Testis (tissue), 3 donors: ENCODE data around the gene IST1. TPM values are rescaled to one million over a fixed set of nuclear protein-coding genes. Genes with fewer than 3 reads are reported as not detected.

Source experiments
- DNase-seq: peaks from one replicate; pipeline ENCODE4 v3.0.0-alpha.2; 2019
- H3K27ac ChIP-seq, 2 donors: fragments of 200-600 bp; sonication (generic); one replicate each; pipeline ENCODE4 v1.5.1; 2019
- H3K27me3 ChIP-seq: fragments of 200-600 bp; sonication (generic); one replicate; pipeline ENCODE4 v1.5.1; 2019
- H3K36me3 ChIP-seq: fragments of 200-600 bp; sonication (generic); one replicate; pipeline ENCODE4 v1.5.1; 2017; ENCODE audit warnings: low read depth; ENCODE audit errors: missing control alignments
- H3K4me1 ChIP-seq: fragments of 200-600 bp; sonication (generic); one replicate; pipeline ENCODE4 v1.5.1; 2019
- H3K4me3 ChIP-seq, 2 donors: fragments of 200-600 bp; sonication (generic); one replicate each; pipeline ENCODE4 v1.5.1; 2017 to 2019
- H3K9me3 ChIP-seq: fragments of 200-600 bp; sonication (generic); one replicate; pipeline ENCODE4 v1.5.1; 2017
- POLR2A ChIP-seq: fragments of 450-650 bp; IDR thresholded peaks from one replicate; pipeline ENCODE4 v1.6.1; 2017; ENCODE audit warnings: antibody characterized with exemption, mild to moderate bottlenecking, moderate library complexity
- WGBS, 2 donors: methylation state at CpG; one replicate each; pipeline ENCODE4 v1.1.5; 2018; 5-methylcytosine and 5-hydroxymethylcytosine counted together
- intact Hi-C: fragments of 100-400 bp; cut with DNase I; formaldehyde crosslinking; loops from one replicate; pipeline ENCODE4 v1.15.1; 2023; ENCODE audit warnings: low total_unique reads
- polyA plus RNA-seq: library from polyadenylated mRNA; stranded (reverse); fragments of 350-450 nt; fragmentation: Illumina TruSeq; extraction: RNeasy Lipid Tissue Mini Kit (QIAGEN cat#74804); gene quantifications from one replicate; pipeline ENCODE4 v1.2.3, GENCODE V29; 2014; ENCODE audit warnings: low read depth, low replicate concordance; ENCODE audit not compliant: insufficient read depth
- total RNA-seq, 2 donors: library from RNA; depleted of rRNA; stranded (reverse); fragments of >200 nt; gene quantifications; one replicate each; pipeline ENCODE4 v1.2.3, GENCODE V29; 2016
- TF ChIP-seq, protein P1 (sequence below), 3 experiments: fragments of 450-650 bp in 2 of 3; fragments of 200-600 bp in 1 of 3; sonication (generic) in 1 of 3; IDR thresholded peaks; one replicate each; pipeline ENCODE4 v1.5.1; 2016 to 2019; ENCODE audit warnings: antibody characterized with exemption in 3 of 3, mild to moderate bottlenecking in 2 of 3, moderate library complexity in 1 of 3

Gene IST1
- total and polyA plus RNA-seq, 3 donors from 2014 or later, result 236 to 306 (median 301) TPM

- Histone ChIP-seq H3K27me3 (no peaks in the 10 kb centered on the region), H3K4me3 (no peak overlapping the region), H3K36me3 (no peaks in the 10 kb centered on the region), H3K4me1 (peaks cover 3% of the 10 kb centered on the region), H3K9me3 (no peaks in the 10 kb centered on the region), H3K27ac (no peak overlapping the region)
- DNase-seq, result no peak
- TF ChIP-seq POLR2A, result no peak
- TF ChIP-seq, protein P1, sequence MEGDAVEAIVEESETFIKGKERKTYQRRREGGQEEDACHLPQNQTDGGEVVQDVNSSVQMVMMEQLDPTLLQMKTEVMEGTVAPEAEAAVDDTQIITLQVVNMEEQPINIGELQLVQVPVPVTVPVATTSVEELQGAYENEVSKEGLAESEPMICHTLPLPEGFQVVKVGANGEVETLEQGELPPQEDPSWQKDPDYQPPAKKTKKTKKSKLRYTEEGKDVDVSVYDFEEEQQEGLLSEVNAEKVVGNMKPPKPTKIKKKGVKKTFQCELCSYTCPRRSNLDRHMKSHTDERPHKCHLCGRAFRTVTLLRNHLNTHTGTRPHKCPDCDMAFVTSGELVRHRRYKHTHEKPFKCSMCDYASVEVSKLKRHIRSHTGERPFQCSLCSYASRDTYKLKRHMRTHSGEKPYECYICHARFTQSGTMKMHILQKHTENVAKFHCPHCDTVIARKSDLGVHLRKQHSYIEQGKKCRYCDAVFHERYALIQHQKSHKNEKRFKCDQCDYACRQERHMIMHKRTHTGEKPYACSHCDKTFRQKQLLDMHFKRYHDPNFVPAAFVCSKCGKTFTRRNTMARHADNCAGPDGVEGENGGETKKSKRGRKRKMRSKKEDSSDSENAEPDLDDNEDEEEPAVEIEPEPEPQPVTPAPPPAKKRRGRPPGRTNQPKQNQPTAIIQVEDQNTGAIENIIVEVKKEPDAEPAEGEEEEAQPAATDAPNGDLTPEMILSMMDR (IDR thresholded peaks at IDR 0.05), result no peak
- intact Hi-C loops, result no loop called here
- WGBS, 2 donors, result 86 to 92% methylated on average over 7 to 10 of the region's 10 CpGs
These were observed 42.7 kb downstream of the IST1 start for GRCh38 chr16:71937868-71938510.

GRCh38 chr16:71943887-71944286 is 48.6 kb downstream of the IST1 start:
- no peak for TF ChIP-seq POLR2A
- Histone ChIP-seq H3K27me3 (no peaks in the 10 kb centered on the region), H3K36me3 (no peaks in the 10 kb centered on the region), H3K27ac (no peak overlapping the region), H3K4me3 (no peak overlapping the region), H3K9me3 (no peaks in the 10 kb centered on the region), H3K4me1 (no peaks in the 10 kb centered on the region)
- DNase-seq, result no peak
- WGBS, 2 donors, result 13 to 31% methylated on average over 2 of the region's 2 CpGs
- intact Hi-C loops, result no loop called here

- Histone ChIP-seq H3K27me3 (no peaks in the 10 kb centered on the region), H3K9me3 (no peaks in the 10 kb centered on the region), H3K36me3 (no peaks in the 10 kb centered on the region), H3K4me1 (no peaks in the 10 kb centered on the region), H3K4me3 (no peak overlapping the region), H3K27ac (no peak overlapping the region)
- TF ChIP-seq, protein P1 (IDR thresholded peaks at IDR 0.05), result no peak
- TF ChIP-seq POLR2A, result no peak
- intact Hi-C loops, result no loop called here
- DNase-seq, result no peak
- WGBS, 2 donors, result 82% methylated on average over 6 of the region's 6 CpGs
These were observed 50.3 kb downstream of the IST1 start for GRCh38 chr16:71945616-71946015.

- no peak overlapping the region for H3K27ac ChIP-seq
- H3K4me1 ChIP-seq, result no peaks in the 10 kb centered on the region
- TF ChIP-seq, protein P1 (IDR thresholded peaks at IDR 0.05), result no peak
- no peak for TF ChIP-seq POLR2A
- H3K4me3 ChIP-seq, result no peak overlapping the region
- H3K36me3 ChIP-seq, result no peaks in the 10 kb centered on the region
- 59 to 69% methylated on average over 5 of the region's 5 CpGs for WGBS, 2 donors
- no peak for DNase-seq
- intact Hi-C loops, result no loop called here
- H3K27me3 ChIP-seq, result no peaks in the 10 kb centered on the region
- no peaks in the 10 kb centered on the region for H3K9me3 ChIP-seq
These were observed 57.5 kb downstream of the IST1 start for GRCh38 chr16:71952825-71953224.

DNA sequence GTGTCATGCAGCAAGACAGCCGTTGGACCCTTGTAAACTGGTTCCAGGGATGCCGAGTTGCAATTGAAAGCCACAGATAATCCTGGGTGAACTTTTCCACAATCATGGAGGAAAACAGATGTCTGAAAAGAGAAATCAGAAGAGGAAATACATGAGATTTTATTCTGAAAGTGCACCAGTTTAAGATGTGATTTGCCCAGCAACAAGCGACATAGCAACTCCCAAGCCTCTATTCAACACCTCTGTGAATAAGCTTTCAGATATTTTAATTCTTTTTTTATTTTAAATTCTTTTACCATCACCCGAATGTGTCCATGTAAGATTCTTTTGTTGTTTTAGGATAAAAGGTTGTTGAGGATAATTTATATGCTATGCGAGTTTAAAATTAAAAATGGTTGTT is 58.8 kb downstream of the IST1 start:
- intact Hi-C loops, result no loop called here
- H3K4me3 ChIP-seq, result no peak overlapping the region
- no peaks in the 10 kb centered on the region for H3K36me3 ChIP-seq
- no peaks in the 10 kb centered on the region for H3K9me3 ChIP-seq
- no peak overlapping the region for H3K27ac ChIP-seq
- whole genome bisulfite sequencing, 2 donors, result 80 to 89% methylated on average over 5 of the region's 5 CpGs
- no peaks in the 10 kb centered on the region for H3K4me1 ChIP-seq
- H3K27me3 ChIP-seq, result no peaks in the 10 kb centered on the region
- TF ChIP-seq, protein P1 (IDR thresholded peaks at IDR 0.05), result no peak
- DNase-seq, result no peak
